Measurements from ENCODE around the gene KRTAP4-8. TPM values are rescaled to one million over a fixed set of nuclear protein-coding genes. Genes with fewer than 3 reads are reported as not detected.

Gene KRTAP4-8
- total and polyA plus RNA-seq, 2 of the 8 experiments (the other 6 are each of a cell fraction or from before 2014, with no cell fraction given): not detected

DNA sequence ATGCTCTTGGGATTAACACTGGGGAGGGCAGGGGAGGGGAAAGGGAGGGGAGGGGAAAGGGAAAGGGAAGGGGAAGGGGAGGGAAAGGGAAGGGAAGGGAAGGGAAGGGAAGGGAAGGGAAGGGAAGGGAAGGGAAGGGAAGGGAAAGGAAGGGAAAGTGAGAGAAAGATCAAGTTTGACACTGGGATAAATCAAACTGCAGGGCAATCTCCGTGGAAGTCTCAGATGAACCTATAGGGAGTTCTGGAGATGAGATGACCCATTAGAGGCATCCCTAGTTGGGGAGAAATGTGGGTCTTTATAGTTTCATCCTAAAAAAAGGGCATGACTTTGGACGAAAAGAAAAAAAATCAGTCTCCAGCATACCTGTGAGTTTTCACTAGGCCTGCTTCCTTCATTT is 23.8 kb upstream of the KRTAP4-8 start:
- Histone ChIP-seq H3K79me2 (ENCODE audit: control insufficient read depth in 1 of 2, insufficient read depth in 2 of 2, low read length in 2 of 2) (no peaks in the 10 kb centered on the region), H3K79me1 (ENCODE audit: low read depth, low read length) (no peaks in the 10 kb centered on the region), H3K4me1 (replicated peaks in 1 of 4; ENCODE audit: control insufficient read depth in 3 of 4, insufficient read depth in 4 of 4, low read length in 3 of 4) (no peaks in the 10 kb centered on the region), H3K36me3 (ENCODE audit: control insufficient read depth in 2 of 4, insufficient read depth in 4 of 4, low read length in 3 of 4) (no peaks in the 10 kb centered on the region), H4K20me1 (replicated peaks in 1 of 2; ENCODE audit: control insufficient read depth in 1 of 2, insufficient read depth in 2 of 2, low read length in 2 of 2) (no peaks in the 10 kb centered on the region), H2BK15ac (ENCODE audit: low read length) (no peak overlapping the region), H3K4ac (replicated peaks; ENCODE audit: insufficient read length, low read depth, low read length) (no peak overlapping the region), H3K27ac (ENCODE audit: low read depth, low read length) (no peak overlapping the region), H4K91ac (replicated peaks; ENCODE audit: insufficient read length, low read length) (no peak overlapping the region), H3K18ac (ENCODE audit: extremely low read depth, low read length) (no peak overlapping the region), H3K9ac (replicated peaks in 1 of 4; ENCODE audit: extremely low read depth in 1 of 4, low read depth in 3 of 4, low read length in 3 of 4) (no peak overlapping the region), H3K4me2 (ENCODE audit: insufficient read depth in 1 of 2, low read depth in 2 of 2, low read length in 2 of 2) (no peak overlapping the region), H4K5ac (ENCODE audit: insufficient read length, low read depth, low read length) (no peak overlapping the region), H3K23me2 (ENCODE audit: low read depth, low read length) (no peaks in the 10 kb centered on the region; the same call in 1 of the 2 replicates), H3K4me3 (ENCODE audit: extremely low read depth in 1 of 4, insufficient read depth in 2 of 4, low read depth in 3 of 4, low read length in 4 of 4) (no peak overlapping the region), H3K9me3 (ENCODE audit: insufficient read depth in 2 of 2, low read depth in 1 of 2, low read length in 1 of 2) (0 out of 4 replicates have a peak, but pooled peaks cover 0 to 5% of the 10 kb centered on the region in 2 experiments), H3K14ac (ENCODE audit: insufficient read length) (no peak overlapping the region), H2BK20ac (ENCODE audit: low read length) (no peak overlapping the region), H2AFZ (ENCODE audit: low read length) (no peak overlapping the region), H2AK5ac (ENCODE audit: low read depth, low read length) (no peak overlapping the region), H4K8ac (ENCODE audit: extremely low read depth, insufficient read depth, low read length) (no peak overlapping the region), H2BK5ac (ENCODE audit: low read depth, low read length) (no peak overlapping the region), H3K27me3 (replicated peaks in 1 of 4; ENCODE audit: control insufficient read depth in 3 of 4, extremely low read depth in 1 of 4, insufficient read depth in 3 of 4, low read length in 3 of 4) (no peaks in the 10 kb centered on the region), H2BK120ac (replicated peaks; ENCODE audit: low read depth, low read length) (no peak overlapping the region), H3K56ac (replicated peaks; ENCODE audit: insufficient read length, low read depth, low read length) (no peak overlapping the region), H3K23ac (ENCODE audit: insufficient read length) (no peak overlapping the region), H2BK12ac (ENCODE audit: low read depth, low read length) (no peak overlapping the region)
- no peak for DNase-seq (ENCODE audit: low read depth in 1 of 2, low spot score in 2 of 2)
- 86% methylated on average over 2 of the region's 2 CpGs; no CpG with 5 or more reads in 1 of the 2 experiments for WGBS, 2 experiments (ENCODE audit: extremely low coverage in 1 of 2, insufficient coverage in 1 of 2, insufficient read length in 1 of 2, insufficient replicate concordance in 2 of 2, low coverage in 1 of 2, low lambda C conversion rate in 2 of 2, missing lambda C conversion rate in 1 of 2)
- POLR2A ChIA-PET (ENCODE audit: partially characterized antibody): no interaction called here
- CTCF ChIA-PET (ENCODE audit: partially characterized antibody): no interaction called here
- FAIRE-seq: no peak
- TF ChIP-seq, protein P1, sequence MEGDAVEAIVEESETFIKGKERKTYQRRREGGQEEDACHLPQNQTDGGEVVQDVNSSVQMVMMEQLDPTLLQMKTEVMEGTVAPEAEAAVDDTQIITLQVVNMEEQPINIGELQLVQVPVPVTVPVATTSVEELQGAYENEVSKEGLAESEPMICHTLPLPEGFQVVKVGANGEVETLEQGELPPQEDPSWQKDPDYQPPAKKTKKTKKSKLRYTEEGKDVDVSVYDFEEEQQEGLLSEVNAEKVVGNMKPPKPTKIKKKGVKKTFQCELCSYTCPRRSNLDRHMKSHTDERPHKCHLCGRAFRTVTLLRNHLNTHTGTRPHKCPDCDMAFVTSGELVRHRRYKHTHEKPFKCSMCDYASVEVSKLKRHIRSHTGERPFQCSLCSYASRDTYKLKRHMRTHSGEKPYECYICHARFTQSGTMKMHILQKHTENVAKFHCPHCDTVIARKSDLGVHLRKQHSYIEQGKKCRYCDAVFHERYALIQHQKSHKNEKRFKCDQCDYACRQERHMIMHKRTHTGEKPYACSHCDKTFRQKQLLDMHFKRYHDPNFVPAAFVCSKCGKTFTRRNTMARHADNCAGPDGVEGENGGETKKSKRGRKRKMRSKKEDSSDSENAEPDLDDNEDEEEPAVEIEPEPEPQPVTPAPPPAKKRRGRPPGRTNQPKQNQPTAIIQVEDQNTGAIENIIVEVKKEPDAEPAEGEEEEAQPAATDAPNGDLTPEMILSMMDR (IDR thresholded peaks at IDR 0.05; ENCODE audit: control extremely low read depth in 1 of 3, insufficient read depth in 1 of 3, low read depth in 1 of 3, low read length in 3 of 3): no peak
- TF ChIP-seq RBBP5 (IDR thresholded peaks at IDR 0.05; ENCODE audit: borderline replicate concordance, low read depth, low read length): no peak
- no peak for TF ChIP-seq TEAD4 (IDR thresholded peaks at IDR 0.05; ENCODE audit: low read depth, low read length)
- TF ChIP-seq BACH1 (IDR thresholded peaks at IDR 0.05; ENCODE audit: low read length): no peak
- TF ChIP-seq KDM4A (IDR thresholded peaks at IDR 0.05; ENCODE audit: low read depth, low read length, severe bottlenecking): no peak
- TF ChIP-seq POLR2A (IDR thresholded peaks at IDR 0.05; ENCODE audit: control extremely low read depth in 1 of 2, low read depth in 2 of 2, low read length in 2 of 2): no peak
- no peak for TF ChIP-seq CEBPB (IDR thresholded peaks at IDR 0.05; ENCODE audit: low read depth, low read length)
- no peak for TF ChIP-seq KDM1A (IDR thresholded peaks at IDR 0.05; ENCODE audit: borderline replicate concordance, low read length)
- TF ChIP-seq TCF12 (IDR thresholded peaks at IDR 0.05; ENCODE audit: low read depth, low read length): no peak
- TF ChIP-seq YY1 (IDR thresholded peaks at IDR 0.05; ENCODE audit: low read depth, low read length): no peak
- TF ChIP-seq SUZ12 (IDR thresholded peaks at IDR 0.05; ENCODE audit: low read length): no peak
- TF ChIP-seq RFX5 (IDR thresholded peaks at IDR 0.05; ENCODE audit: borderline replicate concordance, low read depth, low read length): no peak
- no peak for TF ChIP-seq PHF8 (conservative IDR thresholded peaks at IDR 0.05; ENCODE audit: low read depth, low read length)
